Measurements from ENCODE around the gene NTNG2.

The NTNG2 gene

GRCh38 chr9:132135456-132135855 is 26.4 kb upstream of the NTNG2 start:
- in situ Hi-C loops (cut with HindIII; ENCODE audit: low pct_unique_long_range_greater_than_20kb, low sequenced_read_pairs), result no loop called here
- no peak for TF ChIP-seq JUND (IDR thresholded peaks at IDR 0.05; ENCODE audit: low read depth)
- DNase-seq (ENCODE audit: low read depth in 1 of 2, low spot score in 1 of 2), result no peak

GRCh38 chr9:132136151-132136780 is 25.6 kb upstream of the NTNG2 start:
- TF ChIP-seq JUND (IDR thresholded peaks at IDR 0.05; ENCODE audit: low read depth), result no peak
- no peak for DNase-seq (ENCODE audit: low read depth in 1 of 2, low spot score in 1 of 2)
- in situ Hi-C loops (cut with HindIII; ENCODE audit: low pct_unique_long_range_greater_than_20kb, low sequenced_read_pairs), result no loop called here

- DNase-seq (ENCODE audit: low read depth in 1 of 2, low spot score in 1 of 2), result peak; percentile 22 to 35
- no peak for TF ChIP-seq JUND (IDR thresholded peaks at IDR 0.05; ENCODE audit: low read depth)
Measured at GRCh38 chr9:132141344-132141947, 20.4 kb upstream of the NTNG2 start.

GRCh38 chr9:132141948-132142594 is 19.8 kb upstream of the NTNG2 start:
- TF ChIP-seq JUND (IDR thresholded peaks at IDR 0.05; ENCODE audit: low read depth), result no peak
- in situ Hi-C loops (cut with HindIII; ENCODE audit: low pct_unique_long_range_greater_than_20kb, low sequenced_read_pairs), result no loop called here
- DNase-seq (ENCODE audit: low read depth in 1 of 2, low spot score in 1 of 2), result peak in 1 of 2 experiments; percentile 33

More at GRCh38 chr9:132141344-132141947, 20.4 kb upstream of the NTNG2 start:
- in situ Hi-C loops (cut with HindIII; ENCODE audit: low pct_unique_long_range_greater_than_20kb, low sequenced_read_pairs), result no loop called here

- no peak for TF ChIP-seq JUND (IDR thresholded peaks at IDR 0.05; ENCODE audit: low read depth)
- no peak for DNase-seq (ENCODE audit: low read depth in 1 of 2, low spot score in 1 of 2)
- in situ Hi-C loops (cut with HindIII; ENCODE audit: low pct_unique_long_range_greater_than_20kb, low sequenced_read_pairs), result no loop called here
Measured at GRCh38 chr9:132142924-132143323, 18.9 kb upstream of the NTNG2 start.

- DNase-seq (ENCODE audit: low read depth in 1 of 2, low spot score in 1 of 2), result no peak
- TF ChIP-seq JUND (IDR thresholded peaks at IDR 0.05; ENCODE audit: low read depth), result no peak
- in situ Hi-C loops (cut with HindIII; ENCODE audit: low pct_unique_long_range_greater_than_20kb, low sequenced_read_pairs), result no loop called here
Measured at GRCh38 chr9:132143359-132143758, 18.5 kb upstream of the NTNG2 start.

GRCh38 chr9:132144708-132145365 is 17.0 kb upstream of the NTNG2 start:
- TF ChIP-seq JUND (IDR thresholded peaks at IDR 0.05; ENCODE audit: low read depth), result no peak
- no peak for DNase-seq (ENCODE audit: low read depth in 1 of 2, low spot score in 1 of 2)
- in situ Hi-C loops (cut with HindIII; ENCODE audit: low pct_unique_long_range_greater_than_20kb, low sequenced_read_pairs), result no loop called here

- TF ChIP-seq JUND (IDR thresholded peaks at IDR 0.05; ENCODE audit: low read depth), result no peak
- in situ Hi-C loops (cut with HindIII; ENCODE audit: low pct_unique_long_range_greater_than_20kb, low sequenced_read_pairs), result no loop called here
- DNase-seq (ENCODE audit: low read depth in 1 of 2, low spot score in 1 of 2), result no peak
Measured at GRCh38 chr9:132146039-132146438, 15.8 kb upstream of the NTNG2 start.

- in situ Hi-C loops (cut with HindIII; ENCODE audit: low pct_unique_long_range_greater_than_20kb, low sequenced_read_pairs), result no loop called here
- no peak for DNase-seq (ENCODE audit: low read depth in 1 of 2, low spot score in 1 of 2)
Measured at GRCh38 chr9:132146575-132146974, 15.3 kb upstream of the NTNG2 start.

GRCh38 chr9:132147331-132147730 is 14.5 kb upstream of the NTNG2 start:
- no peak for DNase-seq (ENCODE audit: low read depth in 1 of 2, low spot score in 1 of 2)

More at GRCh38 chr9:132146575-132146974, 15.3 kb upstream of the NTNG2 start:
- no peak for TF ChIP-seq JUND (IDR thresholded peaks at IDR 0.05; ENCODE audit: low read depth)

GRCh38 chr9:132147839-132148238 is 14.0 kb upstream of the NTNG2 start:
- in situ Hi-C loops (cut with HindIII; ENCODE audit: low pct_unique_long_range_greater_than_20kb, low sequenced_read_pairs), result no loop called here
- no peak for DNase-seq (ENCODE audit: low read depth in 1 of 2, low spot score in 1 of 2)
- TF ChIP-seq JUND (IDR thresholded peaks at IDR 0.05; ENCODE audit: low read depth), result no peak

More at GRCh38 chr9:132147331-132147730, 14.5 kb upstream of the NTNG2 start:
- in situ Hi-C loops (cut with HindIII; ENCODE audit: low pct_unique_long_range_greater_than_20kb, low sequenced_read_pairs), result no loop called here
- TF ChIP-seq JUND (IDR thresholded peaks at IDR 0.05; ENCODE audit: low read depth), result no peak

- TF ChIP-seq JUND (IDR thresholded peaks at IDR 0.05; ENCODE audit: low read depth), result no peak
- no peak for DNase-seq (ENCODE audit: low read depth in 1 of 2, low spot score in 1 of 2)
- in situ Hi-C loops (cut with HindIII; ENCODE audit: low pct_unique_long_range_greater_than_20kb, low sequenced_read_pairs), result no loop called here
Measured at GRCh38 chr9:132150256-132150655, 11.6 kb upstream of the NTNG2 start.

GRCh38 chr9:132151118-132151517 is 10.7 kb upstream of the NTNG2 start:
- in situ Hi-C loops (cut with HindIII; ENCODE audit: low pct_unique_long_range_greater_than_20kb, low sequenced_read_pairs), result no loop called here
- no peak for DNase-seq (ENCODE audit: low read depth in 1 of 2, low spot score in 1 of 2)
- no peak for TF ChIP-seq JUND (IDR thresholded peaks at IDR 0.05; ENCODE audit: low read depth)
